Esophagus muscularis mucosa (tissue), 4 donors: ENCODE data around the gene SLCO4C1. TPM values are rescaled to one million over a fixed set of nuclear protein-coding genes. Genes with fewer than 3 reads are reported as not detected.

ENCODE experiments used
- DNase-seq: peaks from one replicate; pipeline ENCODE4 v3.0.0-alpha.2; 2017; ENCODE audit errors: extremely low spot score
- H3K27ac ChIP-seq, 4 donors: fragments of 200-600 bp; sonication (generic); replicated peaks in 1 of 4; 1 replicate in 3 of 4; 2 replicates in 1 of 4; pipeline ENCODE4 v1.5.1; 2016 to 2019; ENCODE audit warnings: mild to moderate bottlenecking in 1 of 4
- H3K27me3 ChIP-seq, 4 donors: fragments of 200-600 bp; sonication (generic); one replicate each; pipeline versions ENCODE4 v1.5.1 to v1.6.0; 2016 to 2019
- H3K36me3 ChIP-seq, 4 donors: fragments of 200-600 bp; sonication (generic); one replicate each; pipeline ENCODE4 v1.5.1; 2016 to 2019
- H3K4me1 ChIP-seq, 4 donors: fragments of 200-600 bp; sonication (generic); one replicate each; pipeline ENCODE4 v1.5.1; 2016 to 2019
- H3K4me3 ChIP-seq, 4 donors: fragments of 200-600 bp; sonication (generic); 1 replicate in 2 of 4; 2 replicates in 2 of 4; pipeline ENCODE4 v1.5.1; 2016 to 2019; ENCODE audit warnings: mild to moderate bottlenecking in 4 of 4, moderate library complexity in 1 of 4
- H3K9me3 ChIP-seq, 4 donors: fragments of 200-600 bp; sonication (generic); 1 replicate in 3 of 4; 2 replicates in 1 of 4; pipeline ENCODE4 v1.5.1; 2016 to 2019
- CTCF ChIP-seq, 3 experiments: fragments of 200-600 bp in 2 of 3; fragments of 450-650 bp in 1 of 3; sonication (generic) in 2 of 3; IDR thresholded peaks; one replicate each; pipeline ENCODE4 v1.5.1; 2017 to 2019; ENCODE audit warnings: antibody characterized with exemption in 3 of 3, mild to moderate bottlenecking in 2 of 3, moderate library complexity in 1 of 3
- EP300 ChIP-seq: sonication (generic); formaldehyde crosslinking; IDR thresholded peaks from one replicate; pipeline ENCODE4 v1.6.1; 2017; ENCODE audit warnings: antibody characterized with exemption
- POLR2A ChIP-seq: fragments of 450-650 bp; IDR thresholded peaks from one replicate; pipeline ENCODE4 v1.6.1; 2017; ENCODE audit warnings: antibody characterized with exemption, moderate library complexity, mild to moderate bottlenecking, low read depth
- POLR2AphosphoS5 ChIP-seq, 2 donors: sonication (generic); formaldehyde crosslinking; IDR thresholded peaks; one replicate each; pipeline ENCODE4 v1.6.1; 2017; ENCODE audit warnings: antibody characterized with exemption in 2 of 2
- WGBS: methylation state at CpG from one replicate; pipeline ENCODE4 v1.1.5; 2018; 5-methylcytosine and 5-hydroxymethylcytosine counted together
- intact Hi-C: fragments of 100-400 bp; cut with DNase I; formaldehyde crosslinking; loops from one replicate; pipeline ENCODE4 v1.15.1; 2023
- total RNA-seq, 4 donors: library from RNA; depleted of rRNA; stranded (reverse); fragments of >200 nt; gene quantifications; one replicate each; pipeline versions ENCODE4 v1.1.0 to v1.2.1, GENCODE V29; 2016

SLCO4C1 gene
- total RNA-seq, 4 donors from 2014 or later, result 0.06 to 0.17 TPM; not detected in 2

- 91% methylated on average over 1 of the region's 1 CpG for WGBS
- intact Hi-C loops, result no loop called here
- no peak for DNase-seq
- Histone ChIP-seq H3K36me3 (no peaks in the 10 kb centered on the region), H3K4me3 (no peak overlapping the region), H3K27me3 (no peaks in the 10 kb centered on the region), H3K27ac (no peak overlapping the region), H3K9me3 (peaks cover 0 to 11% (median 3%) of the 10 kb centered on the region in 4 donors), H3K4me1 (no peaks in the 10 kb centered on the region)
- TF ChIP-seq POLR2A (no peak), POLR2AphosphoS5 (IDR thresholded peaks at IDR 0.05) (no peak), EP300 (no peak), CTCF (IDR thresholded peaks at IDR 0.05) (no peak)
These were observed 77.9 kb downstream of the SLCO4C1 start for GRCh38 chr5:102218159-102218558.

- H3K27ac ChIP-seq, result no peak overlapping the region
- H3K27me3 ChIP-seq, result no peaks in the 10 kb centered on the region
- H3K36me3 ChIP-seq, result no peaks in the 10 kb centered on the region
- DNase-seq, result no peak
- WGBS, result 42% methylated on average over 4 of the region's 4 CpGs
- TF ChIP-seq POLR2AphosphoS5 (IDR thresholded peaks at IDR 0.05) (no peak), CTCF (IDR thresholded peaks at IDR 0.05) (no peak), EP300 (no peak), POLR2A (no peak)
- H3K9me3 ChIP-seq, result peaks cover 0 to 3% (median 1%) of the 10 kb centered on the region in 4 donors
- intact Hi-C loops, result no loop called here
- H3K4me1 ChIP-seq, result no peaks in the 10 kb centered on the region
- no peak overlapping the region for H3K4me3 ChIP-seq
These were observed 79.4 kb downstream of the SLCO4C1 start for GRCh38 chr5:102216678-102217077.

GRCh38 chr5:102211165-102211564 is 84.9 kb downstream of the SLCO4C1 start:
- intact Hi-C loops, result no loop called here
- no peak for DNase-seq
- H3K4me1 ChIP-seq, result no peaks in the 10 kb centered on the region
- 83% methylated on average over 1 of the region's 1 CpG for WGBS
- H3K27ac ChIP-seq, result no peak overlapping the region
- TF ChIP-seq POLR2A (no peak), CTCF (IDR thresholded peaks at IDR 0.05) (no peak)
- no peaks in the 10 kb centered on the region for H3K27me3 ChIP-seq
- no peaks in the 10 kb centered on the region for H3K9me3 ChIP-seq
- H3K36me3 ChIP-seq, result no peaks in the 10 kb centered on the region
- H3K4me3 ChIP-seq, result no peak overlapping the region

GRCh38 chr5:102200861-102201260 is 95.2 kb downstream of the SLCO4C1 start:
- Histone ChIP-seq H3K27ac (no peak overlapping the region), H3K27me3 (no peaks in the 10 kb centered on the region), H3K4me1 (no peaks in the 10 kb centered on the region), H3K36me3 (no peaks in the 10 kb centered on the region), H3K9me3 (peaks cover 0 to 7% (median 0%) of the 10 kb centered on the region in 4 donors), H3K4me3 (no peak overlapping the region)
- 60% methylated on average over 3 of the region's 3 CpGs for WGBS
- no peak for DNase-seq
- TF ChIP-seq POLR2A, result no peak
- TF ChIP-seq POLR2AphosphoS5 (IDR thresholded peaks at IDR 0.05), result no peak
- no peak for TF ChIP-seq EP300
- no peak for TF ChIP-seq CTCF (IDR thresholded peaks at IDR 0.05)
- intact Hi-C loops, result no loop called here

- 84% methylated on average over 8 of the region's 8 CpGs for WGBS
- intact Hi-C loops, result no loop called here
- Histone ChIP-seq H3K4me1 (no peaks in the 10 kb centered on the region), H3K27ac (no peak overlapping the region), H3K36me3 (no peaks in the 10 kb centered on the region), H3K27me3 (no peaks in the 10 kb centered on the region), H3K9me3 (peaks cover 0 to 15% (median 0%) of the 10 kb centered on the region in 4 donors), H3K4me3 (no peak overlapping the region)
- DNase-seq, result no peak
- TF ChIP-seq POLR2AphosphoS5 (IDR thresholded peaks at IDR 0.05), result no peak
- no peak for TF ChIP-seq CTCF (IDR thresholded peaks at IDR 0.05)
- no peak for TF ChIP-seq EP300
- no peak for TF ChIP-seq POLR2A
These were observed 99.6 kb downstream of the SLCO4C1 start for GRCh38 chr5:102196481-102196880.
